Fibroblast of skin of scalp (primary cell): ENCODE results near the gene MCRIP1. TPM values are rescaled to one million over a fixed set of nuclear protein-coding genes. Genes with fewer than 3 reads are reported as not detected.

Source experiments
- DNase-seq: peaks from one replicate; pipeline ENCODE4 v3.0.0-alpha.2; 2013
- polyA plus RNA-seq, 2 experiments: library from polyadenylated mRNA; unstranded; fragments of 120-200 nt; gene quantifications; one replicate each; pipeline ENCODE4 v1.2.1, GENCODE V29; 2013; ENCODE audit not compliant: insufficient read length in 2 of 2

MCRIP1 gene, protein sequence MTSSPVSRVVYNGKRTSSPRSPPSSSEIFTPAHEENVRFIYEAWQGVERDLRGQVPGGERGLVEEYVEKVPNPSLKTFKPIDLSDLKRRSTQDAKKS
- polyA plus RNA-seq (2013, experiment 1 of 2; ENCODE audit: insufficient read length), result 170 TPM
- polyA plus RNA-seq (2013, experiment 2 of 2; ENCODE audit: insufficient read length), result 152 TPM

DNA sequence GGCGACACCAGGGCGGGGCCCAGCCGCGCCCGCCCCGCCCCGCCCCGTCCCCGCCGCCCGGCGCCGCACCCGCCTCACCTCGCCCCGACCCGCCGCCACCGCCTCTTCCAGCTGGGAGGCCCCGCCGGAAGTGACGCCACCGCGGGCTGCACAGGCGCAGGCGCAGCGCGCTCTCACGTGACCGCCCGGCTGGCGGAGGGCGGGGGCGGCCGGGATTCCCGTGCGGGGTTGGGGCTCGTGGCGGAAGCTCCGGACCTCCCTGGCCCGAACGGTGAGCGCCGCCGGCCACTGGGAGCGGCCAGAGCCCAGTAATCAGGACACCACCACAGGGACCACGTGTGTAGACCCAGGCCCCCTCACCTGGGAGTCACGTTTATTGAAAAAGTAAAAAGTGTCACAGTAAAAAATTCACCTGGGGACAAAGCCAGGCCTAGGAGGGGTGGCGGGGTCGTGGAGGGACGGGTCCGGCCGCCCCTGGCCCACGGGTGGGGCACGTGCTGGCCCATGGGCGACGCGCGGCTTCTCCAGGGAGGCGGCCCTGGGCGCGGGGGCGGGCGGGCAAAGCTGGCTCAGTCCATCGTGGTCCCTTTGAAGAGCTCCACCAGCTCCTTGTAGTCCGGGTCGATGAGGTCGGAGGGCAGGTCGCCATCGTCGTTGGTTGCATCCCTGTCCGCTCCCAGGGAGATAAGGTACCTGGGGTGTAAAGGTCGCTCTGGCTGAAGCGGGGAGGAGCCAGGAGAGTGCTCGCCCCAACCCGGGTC, at the start of gene MCRIP1:
TSS of gene MCRIP1 (minus strand) at position 132 of the 761 bp plus-strand sequence. CDS start 8,785 bp downstream, outside the sequence.
- peak; percentile 94 for DNase-seq

GRCh38 chr17:81879121-81879520, 46.0 kb upstream of the MCRIP1 start:
- no peak for DNase-seq

GRCh38 chr17:81878294-81878693, 45.2 kb upstream of the MCRIP1 start:
- no peak for DNase-seq

- DNase-seq, result no peak
Measured at GRCh38 chr17:81877569-81877968, 44.5 kb upstream of the MCRIP1 start.

GRCh38 chr17:81871387-81872230, 38.5 kb upstream of the MCRIP1 start:
- peak; percentile 92 for DNase-seq

- DNase-seq, result no peak
Measured at GRCh38 chr17:81870981-81871386, 37.9 kb upstream of the MCRIP1 start, which contains the start of gene ARHGDIA. Gene ARHGDIA (minus strand): TSS chr17:81871337. CDS start chr17:81869930, 1,407 bp downstream.

DNA sequence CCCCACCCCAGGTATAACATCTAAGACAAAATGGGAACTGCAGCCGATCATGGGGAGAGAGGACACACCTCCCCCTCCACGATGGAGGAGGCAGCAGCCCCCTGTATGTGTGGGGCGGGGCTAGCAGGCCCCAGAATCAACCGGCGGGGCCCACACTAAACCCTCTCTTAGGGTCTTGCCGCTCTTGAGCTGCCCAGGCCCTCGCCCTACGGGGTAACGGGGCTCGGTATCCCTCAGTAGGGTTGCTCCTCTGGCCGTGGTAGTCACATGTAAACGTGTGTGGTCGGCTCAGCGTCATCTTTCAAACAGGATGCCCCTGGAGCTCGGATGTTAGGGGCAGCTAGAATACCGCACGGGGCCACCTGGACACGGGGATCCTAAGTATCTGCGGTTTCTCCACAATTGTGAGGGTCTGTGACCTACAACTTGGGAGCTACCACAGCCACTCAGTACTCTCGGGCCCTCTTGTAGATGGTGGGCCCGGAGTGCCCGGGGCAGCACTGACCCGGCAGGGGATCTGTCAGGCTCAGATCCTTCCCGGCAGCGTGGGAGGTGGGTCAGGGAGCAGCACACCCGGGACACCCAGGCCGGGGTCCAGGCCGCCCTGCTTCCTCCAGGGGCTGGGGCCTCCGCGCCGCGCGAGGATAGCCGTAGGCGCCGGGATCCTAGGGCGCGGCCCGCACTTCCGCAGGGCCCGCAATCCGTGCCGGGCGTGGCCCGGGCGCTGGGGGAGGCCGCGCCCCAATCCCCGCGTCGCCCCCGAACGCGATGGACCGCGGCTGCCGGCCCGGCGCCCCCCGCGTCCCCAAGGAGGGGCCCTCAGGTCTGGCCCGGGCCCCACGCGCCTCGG, 37.3 kb upstream of the MCRIP1 start:
- peak; percentile 36 for DNase-seq

DNA sequence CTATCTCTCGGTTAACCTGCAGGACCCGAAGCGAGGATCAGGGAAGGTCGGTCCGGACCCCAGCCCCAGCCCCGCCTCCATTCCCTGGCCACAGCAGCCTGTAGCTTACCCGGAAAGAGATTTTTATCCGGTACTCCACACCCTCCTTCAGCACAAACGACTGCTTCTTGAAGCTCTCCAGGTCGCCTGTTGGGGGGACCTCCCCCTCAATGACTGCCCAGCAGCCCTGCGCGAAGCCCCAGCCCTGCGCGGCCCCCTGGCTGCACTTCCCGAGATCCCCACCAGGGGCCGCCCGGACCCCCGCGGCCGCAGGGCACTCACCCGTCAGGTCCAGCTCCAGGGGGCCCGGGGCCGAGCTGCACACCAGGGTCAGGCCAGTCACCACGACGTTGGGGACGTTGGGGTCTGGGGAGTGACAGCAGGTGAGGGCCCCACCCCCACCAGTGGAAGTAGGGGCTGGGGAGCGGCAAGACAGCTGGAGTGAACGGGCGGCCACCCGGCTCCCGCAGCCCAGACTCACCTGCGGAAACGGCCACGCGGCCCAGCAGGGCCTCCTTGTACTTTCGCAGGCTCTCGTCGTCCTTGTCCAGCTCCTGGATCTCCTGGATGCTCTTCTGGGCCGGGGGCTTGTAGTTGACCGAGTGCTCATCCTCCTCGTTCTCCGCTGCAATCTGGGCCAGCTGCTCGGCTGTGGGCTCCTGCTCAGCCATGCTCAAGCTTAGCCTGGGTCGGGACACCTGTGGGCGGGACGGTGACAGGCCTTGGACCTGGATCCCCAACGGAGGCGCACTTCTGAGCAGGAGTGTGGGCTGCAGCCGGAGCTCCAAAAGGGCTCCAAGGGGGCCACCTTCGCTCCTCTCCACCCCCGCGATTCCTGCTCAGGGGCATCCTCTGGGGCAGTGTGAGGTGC, 36.4 kb upstream of the MCRIP1 start:
- peak; percentile 60 for DNase-seq

- DNase-seq, result peak; percentile 93
Measured at GRCh38 chr17:81868674-81869220, 35.7 kb upstream of the MCRIP1 start.

- DNase-seq, result no peak
Measured at GRCh38 chr17:81867991-81868673, 35.0 kb upstream of the MCRIP1 start.

DNA sequence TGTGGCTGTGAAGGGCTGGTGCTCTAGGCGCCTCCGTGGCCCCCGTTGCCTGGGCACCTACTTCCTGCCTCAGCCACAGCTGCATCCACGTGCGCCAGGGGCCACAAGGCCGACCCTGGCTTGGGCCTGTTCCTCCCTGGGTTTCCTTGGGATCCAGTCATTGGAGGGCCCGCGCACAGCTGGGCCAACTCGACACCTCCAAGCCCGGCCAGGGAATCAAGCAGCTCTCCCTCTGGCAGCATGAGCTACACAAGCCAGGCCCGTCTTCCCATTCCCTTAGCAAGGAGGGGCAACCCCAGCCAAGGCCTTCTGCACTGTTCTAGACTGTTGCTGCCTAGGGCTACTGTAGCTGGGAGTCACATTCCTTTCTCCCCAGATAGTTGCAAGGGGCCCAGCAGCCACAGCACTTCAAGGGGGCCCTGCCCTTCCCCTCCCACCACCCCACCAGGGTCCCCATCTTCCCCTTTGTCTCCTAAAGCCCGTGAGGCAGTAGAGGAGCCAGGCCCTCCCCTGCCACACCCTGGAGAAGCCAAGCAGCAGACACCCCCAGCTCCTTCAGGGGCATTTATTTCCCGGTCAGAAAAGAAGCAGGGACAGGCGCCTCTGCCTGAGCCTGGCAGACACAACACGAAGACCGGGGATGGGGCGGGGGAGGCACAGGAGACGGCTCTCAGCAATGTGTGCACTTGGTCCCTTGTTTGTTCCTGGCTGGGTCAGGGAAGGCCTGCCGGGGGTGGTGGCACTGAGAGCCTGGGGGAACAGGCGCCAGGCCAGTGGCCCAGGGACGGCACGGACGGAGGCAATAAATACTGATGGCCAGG, 34.3 kb upstream of the MCRIP1 start:
- peak; percentile 63 for DNase-seq

DNA sequence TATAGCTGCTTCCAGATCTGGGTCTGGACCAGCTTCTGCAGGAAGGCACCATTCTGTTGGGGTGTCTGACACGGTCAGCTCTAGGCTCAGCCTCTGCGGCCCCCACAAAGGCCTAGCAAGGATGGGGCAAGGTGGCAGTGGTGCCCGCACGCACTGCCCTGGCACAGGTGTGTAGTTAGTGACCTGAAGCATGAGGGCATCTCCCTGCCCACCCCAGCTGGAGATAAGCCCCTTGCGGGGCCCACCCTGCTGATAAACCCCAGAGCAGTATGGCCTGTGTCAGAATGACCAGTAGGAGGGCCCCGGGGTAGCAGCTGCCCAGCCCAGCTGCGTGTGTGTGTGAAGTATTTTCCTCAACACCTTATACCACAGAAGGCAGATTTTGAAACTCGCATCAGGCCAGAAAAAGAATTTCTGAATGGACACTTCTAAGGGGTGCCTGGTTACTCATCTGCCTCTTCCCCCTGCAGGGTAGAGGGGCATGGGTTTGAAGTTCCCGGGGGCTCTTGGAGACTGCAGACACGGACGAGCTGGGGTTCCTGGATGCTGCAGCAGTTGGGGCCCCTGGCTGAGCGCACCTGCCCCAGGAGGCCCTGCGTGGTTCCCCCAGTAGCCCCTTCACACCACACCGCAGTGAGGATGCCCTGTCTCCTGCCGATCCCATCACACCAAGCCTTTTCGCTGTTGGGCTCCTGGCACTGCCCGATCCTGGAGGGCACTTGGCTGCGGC, 33.5 kb upstream of the MCRIP1 start:
- peak; percentile 21 for DNase-seq

DNA sequence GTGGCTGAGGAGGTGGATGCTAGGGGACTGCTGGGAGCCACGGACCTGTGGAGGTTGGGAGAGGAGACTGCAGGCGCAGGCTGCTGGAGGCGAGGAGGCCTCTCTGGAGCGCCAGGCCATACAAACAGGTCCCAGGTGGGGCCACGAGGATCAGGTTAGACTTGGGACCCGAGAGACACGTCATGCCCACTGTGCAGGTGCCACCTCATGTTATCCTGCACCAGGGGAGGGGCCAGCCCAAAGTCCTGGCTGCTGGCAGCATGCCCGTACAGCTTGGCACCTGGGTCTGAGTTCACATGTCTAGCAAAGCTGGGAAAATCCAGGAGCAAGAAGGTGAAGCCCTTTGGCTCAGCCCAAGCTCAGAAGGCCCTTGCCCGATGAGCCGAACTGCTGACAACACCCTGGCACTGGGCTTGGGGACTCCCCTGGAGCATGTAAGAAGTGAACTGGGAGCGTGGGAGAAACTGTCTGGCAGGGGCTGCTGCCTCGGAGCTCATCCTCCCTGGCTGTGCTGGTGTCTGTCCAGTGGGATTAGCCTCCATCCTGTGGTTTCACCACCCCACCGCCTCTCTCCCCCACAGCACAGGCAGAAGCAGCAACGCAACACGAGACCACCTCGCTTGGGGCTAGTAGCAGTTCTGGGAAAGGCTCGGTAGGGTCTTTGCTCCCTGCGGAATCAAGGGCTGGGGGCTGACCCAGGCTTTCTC, 32.8 kb upstream of the MCRIP1 start:
- DNase-seq, result no peak

DNA sequence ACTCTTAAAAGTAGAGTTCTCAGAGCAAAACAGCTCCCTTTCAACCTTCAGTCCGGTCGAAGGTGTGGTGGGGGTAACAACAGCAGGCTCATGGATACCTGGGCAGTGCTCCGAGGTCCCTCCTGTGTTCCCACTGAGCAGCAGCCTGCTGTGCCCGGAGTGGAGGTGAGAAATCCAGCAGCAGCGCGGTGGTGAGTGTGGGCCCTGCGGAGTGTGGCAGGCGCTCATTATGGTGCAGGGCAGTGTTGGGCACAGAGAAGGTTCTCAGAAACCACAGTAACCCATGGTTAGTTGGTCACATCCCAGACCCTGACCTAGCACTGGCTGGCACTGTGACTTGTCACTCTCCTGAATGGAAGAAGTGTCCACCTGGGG, 32.3 kb upstream of the MCRIP1 start:
- DNase-seq, result no peak

- DNase-seq, result no peak
Measured at GRCh38 chr17:81863833-81864768, 31.0 kb upstream of the MCRIP1 start.

GRCh38 chr17:81863123-81863675, 30.1 kb upstream of the MCRIP1 start:
- no peak for DNase-seq
